GOT3 (cell line): ENCODE measurements around the gene SPCS2.
"Not testable (repeated sequence)": the region's sequence is repeated elsewhere in the genome, so short reads cannot be mapped to it uniquely, and the experiment has no call there.

Experiments used
- DNase-seq: peaks from one replicate; lab custom pipeline; 2025; ENCODE audit warnings: mixed read lengths; lab: John Stamatoyannopoulos, UW

The SPCS2 gene

GRCh38 chr11:74950374-74950969 is 1.4 kb downstream of the SPCS2 start:
- no peak for DNase-seq

GRCh38 chr11:74951226-74951625 is 2.2 kb downstream of the SPCS2 start:
- DNase-seq: no peak

GRCh38 chr11:74952752-74953151 is 3.7 kb downstream of the SPCS2 start:
- DNase-seq: no peak

GRCh38 chr11:74953451-74953850 is 4.4 kb downstream of the SPCS2 start:
- DNase-seq: no peak

- DNase-seq: no peak
Measured at GRCh38 chr11:74954199-74954598, 5.1 kb downstream of the SPCS2 start.

- no peak for DNase-seq
Measured at GRCh38 chr11:74956397-74957015, 7.4 kb downstream of the SPCS2 start.

- DNase-seq: no peak
Measured at GRCh38 chr11:74957937-74958629, 9.0 kb downstream of the SPCS2 start.

- not testable (repeated sequence) for DNase-seq
Measured at GRCh38 chr11:74960128-74960527, 11.1 kb downstream of the SPCS2 start.

- DNase-seq: no peak
Measured at GRCh38 chr11:74966651-74967050, 17.6 kb downstream of the SPCS2 start.

GRCh38 chr11:74970852-74971395 is 21.9 kb downstream of the SPCS2 start:
- no peak for DNase-seq

GRCh38 chr11:74971424-74971823 is 22.4 kb downstream of the SPCS2 start:
- DNase-seq: no peak

GRCh38 chr11:74978041-74978440 is 29.0 kb downstream of the SPCS2 start:
- DNase-seq: no peak

GRCh38 chr11:74980634-74981033 is 31.6 kb downstream of the SPCS2 start:
- DNase-seq: no peak

GRCh38 chr11:74981888-74982287 is 32.8 kb downstream of the SPCS2 start:
- DNase-seq: no peak

GRCh38 chr11:74984070-74984469 is 35.0 kb downstream of the SPCS2 start:
- no peak for DNase-seq

- no peak for DNase-seq
Measured at GRCh38 chr11:74984730-74985129, 35.7 kb downstream of the SPCS2 start.

GRCh38 chr11:74988541-74989259 is 39.6 kb downstream of the SPCS2 start, which contains the start of gene NEU3:
Gene NEU3 (plus strand): TSS chr11:74988933. CDS start chr11:74989061, 128 bp downstream.
- DNase-seq: peak; percentile 4

- no peak for DNase-seq
Measured at GRCh38 chr11:74989260-74989638, 40.2 kb downstream of the SPCS2 start.

GRCh38 chr11:74990150-74990549 is 41.1 kb downstream of the SPCS2 start:
- not testable (repeated sequence) for DNase-seq

GRCh38 chr11:74990941-74991340 is 41.9 kb downstream of the SPCS2 start:
- no peak for DNase-seq

GRCh38 chr11:74992852-74993251 is 43.8 kb downstream of the SPCS2 start:
- no peak for DNase-seq

- DNase-seq: no peak
Measured at GRCh38 chr11:75000975-75001354, 51.9 kb downstream of the SPCS2 start.
